Globus pallidus (tissue), 1 donor: ENCODE measurements around the gene RPL22L1.
"Not testable (repeated sequence)": the region's sequence is repeated elsewhere in the genome, so short reads cannot be mapped to it uniquely, and the experiment has no call there.

ENCODE experiments used
- DNase-seq: peaks from one replicate; pipeline ENCODE4 v3.0.0-alpha.2; 2015; ENCODE audit warnings: low spot score

Gene RPL22L1

GRCh38 chr3:170869645-170870593 is at the start of gene RPL22L1:
Gene RPL22L1 (minus strand): TSS chr3:170870195. CDS start chr3:170870167, 28 bp downstream.
- peak; percentile 95 for DNase-seq

- no peak for DNase-seq
These were observed 48.7 kb upstream of the RPL22L1 start for GRCh38 chr3:170918715-170919114.

GRCh38 chr3:170914690-170915089 is 44.7 kb upstream of the RPL22L1 start:
- DNase-seq: no peak

- no peak for DNase-seq
These were observed 44.2 kb upstream of the RPL22L1 start for GRCh38 chr3:170914212-170914611.

- DNase-seq: no peak
These were observed 41.1 kb upstream of the RPL22L1 start for GRCh38 chr3:170911051-170911450.

GRCh38 chr3:170910542-170910941 is 40.5 kb upstream of the RPL22L1 start:
- no peak for DNase-seq

GRCh38 chr3:170909129-170909903 is 39.3 kb upstream of the RPL22L1 start:
- peak; percentile 3 for DNase-seq

GRCh38 chr3:170908235-170909116 is 38.5 kb upstream of the RPL22L1 start, which contains the start of gene EIF5A2:
Gene EIF5A2 (minus strand): TSS chr3:170908637. CDS start chr3:170907806, 831 bp downstream.
- DNase-seq: peak; percentile 91

- DNase-seq: peak; percentile 9
These were observed 37.7 kb upstream of the RPL22L1 start for GRCh38 chr3:170907637-170908234.

- DNase-seq: no peak
These were observed 35.9 kb upstream of the RPL22L1 start for GRCh38 chr3:170905862-170906261.

- no peak for DNase-seq
These were observed 33.1 kb upstream of the RPL22L1 start for GRCh38 chr3:170903123-170903522.

- DNase-seq: no peak
These were observed 29.5 kb upstream of the RPL22L1 start for GRCh38 chr3:170899455-170899854.

- no peak for DNase-seq
These were observed 28.0 kb upstream of the RPL22L1 start for GRCh38 chr3:170897978-170898377.

- not testable (repeated sequence) for DNase-seq
These were observed 27.2 kb upstream of the RPL22L1 start for GRCh38 chr3:170897199-170897598.

GRCh38 chr3:170896781-170897180 is 26.8 kb upstream of the RPL22L1 start:
- no peak for DNase-seq

- DNase-seq: not testable (repeated sequence)
These were observed 26.3 kb upstream of the RPL22L1 start for GRCh38 chr3:170896333-170896732.

GRCh38 chr3:170893895-170894294 is 23.9 kb upstream of the RPL22L1 start:
- no peak for DNase-seq

GRCh38 chr3:170889630-170890029 is 19.6 kb upstream of the RPL22L1 start:
- DNase-seq: no peak

- no peak for DNase-seq
These were observed 19.1 kb upstream of the RPL22L1 start for GRCh38 chr3:170889132-170889531.

- not testable (repeated sequence) for DNase-seq
These were observed 14.3 kb upstream of the RPL22L1 start for GRCh38 chr3:170884109-170884930.
